Parietal lobe (tissue), 1 donor: ENCODE data around the gene TMEM128. TPM values are rescaled to one million over a fixed set of nuclear protein-coding genes. Genes with fewer than 3 reads are reported as not detected.

Experiments
- total RNA-seq: library from RNA; depleted of rRNA; stranded (reverse); fragments of >200 nt; gene quantifications from one replicate; pipeline ENCODE4 v1.2.3, GENCODE V29; 2014

Gene TMEM128, protein sequence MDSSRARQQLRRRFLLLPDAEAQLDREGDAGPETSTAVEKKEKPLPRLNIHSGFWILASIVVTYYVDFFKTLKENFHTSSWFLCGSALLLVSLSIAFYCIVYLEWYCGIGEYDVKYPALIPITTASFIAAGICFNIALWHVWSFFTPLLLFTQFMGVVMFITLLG
- total RNA-seq, result 31.3 TPM

DNA sequence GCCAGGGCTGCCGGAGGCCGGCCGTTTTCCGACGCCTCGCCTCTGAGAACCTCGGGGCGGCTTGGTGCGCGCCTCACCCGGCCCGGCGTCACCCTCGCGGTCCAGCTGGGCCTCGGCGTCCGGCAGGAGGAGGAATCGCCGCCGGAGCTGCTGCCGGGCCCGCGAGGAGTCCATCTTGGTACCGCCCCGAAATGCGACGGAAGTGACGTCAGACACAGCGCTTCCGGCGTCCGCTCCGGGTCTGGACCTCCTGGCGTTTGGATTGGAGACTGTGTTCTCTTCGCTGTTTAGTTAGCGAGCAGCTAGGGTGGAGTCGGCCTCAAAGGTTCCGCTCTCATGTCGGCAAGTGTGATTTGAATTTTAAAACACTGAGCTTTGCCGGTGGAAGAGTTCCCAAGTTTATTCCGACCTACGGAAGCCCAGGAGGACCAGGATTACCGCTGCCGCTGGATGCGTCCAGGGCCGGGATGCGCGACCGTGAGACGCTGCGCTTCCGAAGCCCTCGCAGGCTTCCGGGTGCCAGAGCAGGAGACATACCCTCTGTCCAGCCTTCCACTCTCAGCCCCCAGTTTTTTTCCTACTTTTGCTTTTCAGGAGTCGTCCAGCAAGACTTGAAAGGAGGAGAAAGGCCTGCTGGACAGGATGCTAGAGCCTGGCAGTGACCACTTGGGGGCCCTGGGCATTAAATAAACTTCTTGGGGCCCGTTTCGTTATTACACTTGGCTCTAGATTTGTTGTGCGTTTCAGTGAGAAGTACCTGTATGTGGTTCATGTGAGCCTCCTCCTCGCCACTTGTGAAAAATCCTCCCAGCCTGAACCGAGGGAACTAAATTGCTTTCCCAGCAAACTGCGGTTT lies at the start of gene TMEM128:
TMEM128 (minus strand) TSS at position 195 of the 856 bp plus-strand sequence; CDS start at position 174, 21 bp downstream.

DNA sequence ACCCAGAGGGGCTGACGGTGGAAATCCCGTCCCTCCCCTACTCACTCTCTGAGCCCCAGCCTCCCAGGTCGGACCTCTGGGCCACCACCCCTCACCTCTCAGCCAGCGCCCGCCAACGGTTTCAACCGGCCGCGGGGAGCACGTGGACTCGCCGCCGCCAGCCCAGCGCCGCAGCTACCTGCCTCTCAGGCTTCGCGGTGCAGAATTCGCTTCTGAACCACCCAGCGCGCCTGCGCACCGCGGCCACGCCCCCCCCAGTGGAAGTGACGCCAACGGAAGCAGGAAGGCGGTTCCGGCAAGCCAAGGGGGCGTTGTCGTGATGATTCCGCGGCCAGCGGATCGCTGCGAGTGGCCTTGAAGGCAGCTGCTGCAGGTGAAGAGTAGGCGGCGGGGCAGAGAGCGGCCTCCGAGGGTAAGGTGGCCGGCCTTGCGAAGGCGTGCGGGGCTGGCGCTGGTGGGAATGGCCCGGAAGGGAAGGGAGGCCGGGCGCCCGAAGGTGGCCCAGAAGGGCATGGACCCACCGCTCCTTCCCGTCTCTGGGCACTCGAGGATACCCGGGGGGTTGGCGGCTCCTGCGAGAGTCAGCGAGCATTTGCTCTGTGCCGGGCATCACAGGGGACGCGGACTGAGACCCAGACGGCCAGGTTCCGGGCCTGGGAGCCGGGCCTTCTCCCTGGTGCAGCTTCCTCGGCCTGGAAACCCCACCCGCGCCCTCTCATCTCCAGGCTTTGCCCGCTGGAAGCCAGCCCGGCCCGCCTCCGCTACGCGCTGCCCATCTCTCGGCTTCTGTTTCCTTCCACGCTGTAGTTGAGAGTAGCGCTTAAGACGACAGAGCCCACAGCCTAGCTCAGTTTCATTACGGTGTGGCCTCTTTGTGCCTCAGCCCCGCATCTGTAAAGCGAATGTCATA lies 42.2 kb upstream of the TMEM128 start, which contains the start of the genes LYAR and ZBTB49:
LYAR (minus strand) TSS at position 214 of the 910 bp plus-strand sequence. CDS start 6,412 bp downstream, outside the sequence.
ZBTB49 (plus strand) TSS at position 311 of the 910 bp plus-strand sequence. CDS start 9,695 bp downstream, outside the sequence.

DNA sequence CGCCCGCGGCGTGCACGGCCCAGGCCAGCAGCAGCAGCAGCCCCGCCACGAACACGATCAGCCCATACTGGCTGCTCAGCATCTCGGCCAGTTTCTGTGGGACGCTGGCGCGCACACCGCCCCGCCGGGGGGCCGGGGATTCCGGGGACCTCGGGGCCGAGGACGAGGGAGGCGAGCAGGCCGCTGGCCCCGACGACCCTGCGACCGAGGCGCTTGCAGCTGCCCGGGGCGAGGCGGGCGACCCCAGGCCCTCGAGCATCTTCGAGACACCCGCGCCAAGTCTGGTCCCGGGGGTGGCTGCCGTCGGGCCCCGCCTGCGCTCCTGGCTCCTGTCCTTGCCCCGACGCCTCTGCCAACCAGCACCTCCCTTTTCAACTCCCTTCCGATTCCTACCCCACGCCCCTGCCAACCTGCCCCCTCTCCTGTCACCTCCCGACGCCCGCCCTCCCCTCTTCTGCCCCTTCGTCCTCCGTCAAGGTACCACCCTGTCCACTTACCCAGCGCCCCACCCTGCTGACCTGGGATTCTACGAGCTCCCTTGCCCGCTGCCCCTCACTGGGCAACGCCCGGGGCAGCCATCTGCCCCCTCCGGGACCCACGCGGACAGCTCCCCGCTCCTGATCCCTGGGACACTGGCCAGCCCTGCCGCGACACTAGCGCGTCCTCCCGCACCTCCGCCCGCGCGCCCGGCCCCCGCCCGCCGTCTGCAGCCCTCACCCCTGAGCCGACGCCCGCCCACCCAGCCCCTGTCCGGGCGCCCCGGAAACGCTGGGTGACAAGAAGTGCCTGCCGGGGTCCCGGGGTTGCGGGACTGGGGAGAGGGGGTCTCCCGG lies 21.2 kb downstream of the TMEM128 start, which contains the start of gene OTOP1:
OTOP1 (minus strand) TSS at position 324 of the 833 bp plus-strand sequence; CDS start at position 259, 65 bp downstream.

Other genes with a start within 250 kb of the TMEM128 start
- not detected for gene OTOP1, start 21.3 kb downstream of the TMEM128 start, total RNA-seq
- gene LYAR, start 41.9 kb upstream of the TMEM128 start, total RNA-seq, result 6.3 TPM
- 16.3 TPM for gene ZBTB49, start 42.0 kb upstream of the TMEM128 start, total RNA-seq
- gene NSG1, start 138.9 kb upstream of the TMEM128 start, total RNA-seq, result 220 TPM